ENCODE data around the gene MPPED2. TPM values are rescaled to one million over a fixed set of nuclear protein-coding genes. Genes with fewer than 3 reads are reported as not detected.

The MPPED2 gene
- total and polyA plus RNA-seq, 2 experiments from 2014 or later = 7.0 to 7.6 TPM

DNA sequence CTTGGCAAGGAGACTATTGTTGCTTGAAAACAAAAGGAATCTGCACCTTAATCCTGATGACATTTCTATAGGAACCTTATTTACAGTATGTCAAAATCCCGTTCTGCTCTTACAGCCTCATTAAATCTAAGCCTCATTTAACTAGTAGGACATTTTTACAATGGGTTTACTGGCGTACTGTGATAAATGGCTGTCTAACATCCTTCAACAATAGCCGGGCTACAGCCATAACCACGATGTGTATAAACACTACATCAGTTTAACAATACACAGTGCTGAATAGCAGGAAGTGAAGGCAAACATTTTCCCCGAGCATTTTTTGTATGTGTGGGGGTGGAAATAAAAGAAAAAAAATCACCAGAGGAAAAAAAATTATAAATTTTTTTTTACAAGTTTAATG lies 132.0 kb downstream of the MPPED2 start:
- TF ChIP-seq EZH2phosphoT487 (IDR thresholded peaks at IDR 0.05; ENCODE audit: low read depth, severe bottlenecking, unreplicated experiment) (no peak), EZH2 (IDR thresholded peaks at IDR 0.05; ENCODE audit: borderline replicate concordance) (no peak)
- TF ChIP-seq, protein P1, sequence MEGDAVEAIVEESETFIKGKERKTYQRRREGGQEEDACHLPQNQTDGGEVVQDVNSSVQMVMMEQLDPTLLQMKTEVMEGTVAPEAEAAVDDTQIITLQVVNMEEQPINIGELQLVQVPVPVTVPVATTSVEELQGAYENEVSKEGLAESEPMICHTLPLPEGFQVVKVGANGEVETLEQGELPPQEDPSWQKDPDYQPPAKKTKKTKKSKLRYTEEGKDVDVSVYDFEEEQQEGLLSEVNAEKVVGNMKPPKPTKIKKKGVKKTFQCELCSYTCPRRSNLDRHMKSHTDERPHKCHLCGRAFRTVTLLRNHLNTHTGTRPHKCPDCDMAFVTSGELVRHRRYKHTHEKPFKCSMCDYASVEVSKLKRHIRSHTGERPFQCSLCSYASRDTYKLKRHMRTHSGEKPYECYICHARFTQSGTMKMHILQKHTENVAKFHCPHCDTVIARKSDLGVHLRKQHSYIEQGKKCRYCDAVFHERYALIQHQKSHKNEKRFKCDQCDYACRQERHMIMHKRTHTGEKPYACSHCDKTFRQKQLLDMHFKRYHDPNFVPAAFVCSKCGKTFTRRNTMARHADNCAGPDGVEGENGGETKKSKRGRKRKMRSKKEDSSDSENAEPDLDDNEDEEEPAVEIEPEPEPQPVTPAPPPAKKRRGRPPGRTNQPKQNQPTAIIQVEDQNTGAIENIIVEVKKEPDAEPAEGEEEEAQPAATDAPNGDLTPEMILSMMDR (IDR thresholded peaks at IDR 0.05; ENCODE audit: poor library complexity) = no peak
- Histone ChIP-seq H3K36me3 (replicated peaks; ENCODE audit: insufficient read depth, low read depth) (no peaks in the 10 kb centered on the region), H3K4me2 (no peak overlapping the region), H4K20me1 (ENCODE audit: insufficient read depth, poor library complexity, severe bottlenecking) (no peaks in the 10 kb centered on the region), H3K9me2 (replicated peaks; ENCODE audit: insufficient read depth) (no peaks in the 10 kb centered on the region), H3K9me3 (ENCODE audit: low read depth) (no peaks in the 10 kb centered on the region), H2AFZ (no peak overlapping the region), H3K4me3 (no peak overlapping the region), H3K27me3 (no peaks in the 10 kb centered on the region), H3K27ac (no peak overlapping the region), H3K4me1 (ENCODE audit: insufficient read depth) (peaks cover 10% of the 10 kb centered on the region), H3K79me2 (no peaks in the 10 kb centered on the region)
- WGBS (ENCODE audit: low lambda C conversion rate, missing lambda C conversion rate) = 46% methylated on average over 5 of the region's 5 CpGs
- no peak for DNase-seq (ENCODE audit: low spot score)

DNA sequence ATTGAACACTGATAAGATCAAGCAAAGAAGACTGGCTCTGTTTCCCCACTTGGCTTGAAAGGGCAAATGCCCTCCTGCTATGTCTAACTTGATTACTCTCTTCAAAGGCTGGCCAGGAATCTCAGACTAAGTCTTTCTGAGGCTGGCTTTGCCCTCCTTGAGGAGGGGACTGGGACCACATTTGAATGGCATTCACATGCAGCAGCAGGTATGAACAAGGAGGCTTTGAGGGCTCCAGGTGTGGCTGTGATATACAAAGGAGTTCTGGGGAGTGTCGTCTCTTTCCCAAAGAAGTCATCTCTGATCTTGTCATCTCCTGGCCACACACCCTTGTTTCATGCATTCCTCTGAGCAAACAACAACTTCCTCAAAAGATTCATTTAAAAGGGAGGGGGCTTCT lies 132.4 kb downstream of the MPPED2 start:
- Histone ChIP-seq H3K9me2 (replicated peaks; ENCODE audit: insufficient read depth) (no peaks in the 10 kb centered on the region), H3K27me3 (no peaks in the 10 kb centered on the region), H2AFZ (no peak overlapping the region), H4K20me1 (ENCODE audit: insufficient read depth, poor library complexity, severe bottlenecking) (no peaks in the 10 kb centered on the region), H3K4me2 (no peak overlapping the region), H3K9me3 (ENCODE audit: low read depth) (no peaks in the 10 kb centered on the region), H3K4me3 (no peak overlapping the region), H3K36me3 (replicated peaks; ENCODE audit: insufficient read depth, low read depth) (no peaks in the 10 kb centered on the region), H3K79me2 (no peaks in the 10 kb centered on the region), H3K4me1 (ENCODE audit: insufficient read depth) (peaks cover 10% of the 10 kb centered on the region), H3K27ac (no peak overlapping the region)
- DNase-seq (ENCODE audit: low spot score) = no peak
- 65% methylated on average over 1 of the region's 1 CpG for WGBS (ENCODE audit: low lambda C conversion rate, missing lambda C conversion rate)
- TF ChIP-seq EZH2phosphoT487 (IDR thresholded peaks at IDR 0.05; ENCODE audit: low read depth, severe bottlenecking, unreplicated experiment) = no peak
- TF ChIP-seq, protein P1 (IDR thresholded peaks at IDR 0.05; ENCODE audit: poor library complexity) = no peak
- TF ChIP-seq EZH2 (IDR thresholded peaks at IDR 0.05; ENCODE audit: borderline replicate concordance) = no peak

DNA sequence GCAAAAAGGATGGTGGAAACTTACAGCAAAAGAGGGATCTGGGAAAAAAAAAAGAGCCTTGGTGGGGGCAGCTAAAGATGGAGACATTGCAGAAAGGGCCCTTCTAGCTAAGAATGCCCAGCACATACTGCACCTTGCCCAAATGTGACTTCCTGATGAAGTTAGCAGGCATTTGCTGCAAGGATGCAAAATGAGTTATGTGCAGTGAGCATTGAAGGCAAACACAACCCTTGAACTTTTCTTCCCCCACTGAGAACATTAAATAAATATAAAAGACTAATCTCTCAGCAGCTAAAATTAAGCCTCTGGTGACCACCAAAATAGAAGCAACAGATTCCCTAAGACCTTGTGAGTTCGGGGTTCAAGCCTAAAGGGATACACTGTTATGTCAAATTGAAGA lies 133.3 kb downstream of the MPPED2 start:
- no peaks in the 10 kb centered on the region for H3K79me2 ChIP-seq
- no peaks in the 10 kb centered on the region for H3K36me3 ChIP-seq (replicated peaks; ENCODE audit: insufficient read depth, low read depth)
- H2AFZ ChIP-seq = no peak overlapping the region
- no peak for TF ChIP-seq EZH2 (IDR thresholded peaks at IDR 0.05; ENCODE audit: borderline replicate concordance)
- TF ChIP-seq, protein P1 (IDR thresholded peaks at IDR 0.05; ENCODE audit: poor library complexity) = no peak
- TF ChIP-seq EZH2phosphoT487 (IDR thresholded peaks at IDR 0.05; ENCODE audit: low read depth, severe bottlenecking, unreplicated experiment) = no peak
- no peaks in the 10 kb centered on the region for H3K9me3 ChIP-seq (ENCODE audit: low read depth)
- no peaks in the 10 kb centered on the region for H3K9me2 ChIP-seq (replicated peaks; ENCODE audit: insufficient read depth)
- H3K4me3 ChIP-seq = no peak overlapping the region
- H3K4me1 ChIP-seq (ENCODE audit: insufficient read depth) = peaks cover 10% of the 10 kb centered on the region
- no peak for DNase-seq (ENCODE audit: low spot score)
- 83% methylated on average over 1 of the region's 1 CpG for WGBS (ENCODE audit: low lambda C conversion rate, missing lambda C conversion rate)
- no peaks in the 10 kb centered on the region for H4K20me1 ChIP-seq (ENCODE audit: insufficient read depth, poor library complexity, severe bottlenecking)
- no peak overlapping the region for H3K4me2 ChIP-seq
- no peaks in the 10 kb centered on the region for H3K27me3 ChIP-seq
- H3K27ac ChIP-seq = no peak overlapping the region

DNA sequence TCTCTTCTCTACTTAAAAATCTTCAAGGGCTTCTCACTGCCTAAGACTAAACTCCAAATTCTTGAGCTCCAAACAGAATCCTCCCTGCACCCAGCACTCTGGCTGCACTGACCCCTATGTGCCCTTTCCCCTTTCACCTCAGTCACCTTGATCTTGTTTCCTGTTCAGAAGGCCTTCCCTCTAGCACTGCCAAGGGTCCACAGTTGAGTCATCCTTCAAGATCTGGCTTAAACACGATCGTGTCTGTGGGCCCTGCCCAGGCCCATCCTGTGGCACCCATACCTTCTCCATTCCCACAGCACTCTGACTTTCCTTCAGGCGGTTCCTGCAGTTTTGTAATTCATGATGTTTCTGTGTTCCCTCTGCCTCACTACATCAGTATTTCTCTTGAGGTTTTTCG lies 134.0 kb downstream of the MPPED2 start:
- Histone ChIP-seq H3K9me2 (replicated peaks; ENCODE audit: insufficient read depth) (no peaks in the 10 kb centered on the region), H3K4me1 (ENCODE audit: insufficient read depth) (peaks cover 10% of the 10 kb centered on the region), H3K79me2 (no peaks in the 10 kb centered on the region), H3K4me2 (no peak overlapping the region), H2AFZ (no peak overlapping the region), H3K27me3 (no peaks in the 10 kb centered on the region), H3K4me3 (no peak overlapping the region), H4K20me1 (ENCODE audit: insufficient read depth, poor library complexity, severe bottlenecking) (no peaks in the 10 kb centered on the region), H3K27ac (no peak overlapping the region), H3K9me3 (ENCODE audit: low read depth) (no peaks in the 10 kb centered on the region), H3K36me3 (replicated peaks; ENCODE audit: insufficient read depth, low read depth) (no peaks in the 10 kb centered on the region)
- 61% methylated on average over 4 of the region's 4 CpGs for WGBS (ENCODE audit: low lambda C conversion rate, missing lambda C conversion rate)
- DNase-seq (ENCODE audit: low spot score) = no peak
- TF ChIP-seq EZH2phosphoT487 (IDR thresholded peaks at IDR 0.05; ENCODE audit: low read depth, severe bottlenecking, unreplicated experiment) = no peak
- TF ChIP-seq, protein P1 (IDR thresholded peaks at IDR 0.05; ENCODE audit: poor library complexity) = no peak
- no peak for TF ChIP-seq EZH2 (IDR thresholded peaks at IDR 0.05; ENCODE audit: borderline replicate concordance)

All from hepatocyte (in vitro differentiated cells).